Measurements from ENCODE around the gene ZNF529.
"Not testable (repeated sequence)": the region's sequence is repeated elsewhere in the genome, so short reads cannot be mapped to it uniquely, and the experiment has no call there.

ZNF529 gene

DNA sequence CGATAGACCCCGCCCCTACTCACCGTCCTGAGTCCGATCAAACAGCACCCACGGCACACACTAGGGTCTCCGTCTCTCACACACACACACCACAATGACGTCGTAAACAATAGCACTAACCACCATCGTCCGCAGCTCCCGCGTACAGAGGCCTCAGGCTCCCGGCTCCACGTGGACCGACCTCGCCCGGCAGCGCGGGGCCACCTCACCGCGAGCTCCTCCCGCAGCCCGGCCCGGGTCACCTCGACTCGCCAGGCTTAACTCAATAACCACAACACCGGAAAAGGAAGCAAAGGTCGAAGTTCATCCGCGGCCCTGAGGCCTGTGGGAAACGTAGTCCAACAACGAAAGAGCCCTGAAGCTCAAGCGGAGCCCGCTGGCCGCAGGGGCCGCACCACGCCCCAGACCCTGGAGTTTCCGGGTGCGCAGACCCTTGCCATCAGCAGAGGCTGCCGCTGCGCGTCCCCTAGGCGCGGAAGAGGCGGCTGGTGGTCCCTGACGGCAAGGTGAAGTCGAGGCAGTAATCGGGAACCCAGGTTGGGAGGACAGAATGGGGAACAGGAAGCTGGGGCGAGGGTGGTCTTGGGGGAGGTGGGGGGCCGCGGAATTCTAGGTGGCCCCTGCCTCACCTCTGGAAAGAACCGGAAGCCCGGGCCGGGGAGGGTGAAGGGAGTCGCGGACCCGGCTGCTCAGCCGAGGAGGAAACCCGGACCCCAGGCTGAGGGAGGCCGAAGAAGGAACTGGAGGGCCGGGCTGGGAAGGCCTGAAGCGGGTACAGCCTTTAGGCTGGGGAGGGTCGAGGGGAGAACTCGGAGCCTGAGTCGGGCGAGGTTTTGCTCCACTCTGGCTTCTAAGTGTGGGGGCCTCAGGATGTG lies at the start of gene ZNF529:
TSS of gene ZNF529 (minus strand) at position 273 of the 875 bp plus-strand sequence. CDS start 946 bp downstream, outside the sequence.
- DNase-seq, result peak; percentile 93

DNA sequence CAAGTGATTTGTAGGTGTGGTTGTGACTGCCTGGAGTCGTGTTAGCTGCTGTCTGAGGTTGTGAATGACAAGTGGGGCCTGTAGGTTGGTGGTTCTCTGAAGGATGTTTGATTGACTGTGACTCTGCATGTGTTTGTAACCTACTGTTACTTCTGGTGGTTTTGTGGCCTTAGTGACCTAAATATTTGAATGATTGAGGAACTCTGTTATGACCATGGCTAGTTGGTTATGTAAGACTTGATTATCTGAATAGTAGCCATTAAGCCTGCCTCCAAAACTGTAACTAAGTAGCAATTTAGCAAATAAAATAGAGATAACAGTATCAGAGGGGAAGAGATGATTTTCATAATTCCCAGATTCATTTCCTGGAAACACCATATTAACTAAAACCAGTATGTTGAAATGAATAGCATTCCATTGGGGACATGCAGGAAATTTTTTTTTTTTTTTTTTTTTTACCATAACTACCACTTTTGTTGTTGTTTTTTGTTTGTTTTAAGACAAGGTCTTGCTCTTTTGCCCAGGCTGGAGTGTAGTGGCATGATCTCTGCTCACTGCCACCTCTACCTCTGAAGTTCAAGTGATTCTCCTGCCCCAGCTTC lies 32.9 kb upstream of the ZNF529 start:
- peak in 2 of 3 donors; percentile 11 to 30 for DNase-seq

DNA sequence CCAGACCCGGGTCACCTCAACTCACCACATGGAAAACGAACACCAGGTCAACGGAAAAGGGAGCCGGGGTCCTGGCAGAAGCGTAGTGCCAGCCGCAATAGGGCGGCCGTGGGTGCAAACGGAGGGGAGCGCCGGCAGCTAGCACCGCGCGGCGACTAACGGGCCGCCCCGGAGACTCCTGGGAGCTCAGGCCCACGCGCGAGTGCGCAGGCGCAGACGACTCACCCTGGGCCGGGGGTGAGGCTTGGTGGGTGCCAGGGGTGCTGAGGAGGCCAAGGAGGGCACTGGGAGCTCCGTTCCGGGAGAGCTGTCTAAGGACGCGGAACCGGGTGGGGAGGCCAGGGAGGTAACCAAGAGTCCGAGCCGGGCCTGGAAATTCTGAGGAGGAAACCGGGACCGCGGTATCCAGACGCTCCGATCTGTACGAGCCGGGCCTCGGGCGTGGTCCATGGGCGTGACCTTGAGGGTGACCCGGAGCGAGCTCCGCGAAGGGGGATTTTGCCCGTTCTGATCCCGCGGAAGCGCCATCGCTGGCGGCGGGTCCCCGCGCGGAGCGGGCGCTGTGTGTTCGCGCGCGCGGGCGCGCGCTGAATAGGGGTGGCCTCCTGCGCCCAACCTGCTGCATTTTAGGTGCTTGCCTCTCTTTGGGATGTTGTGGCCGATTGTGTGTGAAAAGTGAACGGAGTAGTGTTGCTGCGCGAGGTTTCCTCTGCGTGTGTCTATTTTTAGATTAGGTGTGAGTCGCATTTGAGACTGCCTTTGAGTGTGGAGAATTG lies 32.2 kb upstream of the ZNF529 start, which contains the start of gene ZNF382:
TSS of gene ZNF382 (plus strand) at position 213 of the 776 bp plus-strand sequence. CDS start 4,602 bp downstream, outside the sequence.
- DNase-seq, result peak; percentile 82 to 96 (median 89)

DNA sequence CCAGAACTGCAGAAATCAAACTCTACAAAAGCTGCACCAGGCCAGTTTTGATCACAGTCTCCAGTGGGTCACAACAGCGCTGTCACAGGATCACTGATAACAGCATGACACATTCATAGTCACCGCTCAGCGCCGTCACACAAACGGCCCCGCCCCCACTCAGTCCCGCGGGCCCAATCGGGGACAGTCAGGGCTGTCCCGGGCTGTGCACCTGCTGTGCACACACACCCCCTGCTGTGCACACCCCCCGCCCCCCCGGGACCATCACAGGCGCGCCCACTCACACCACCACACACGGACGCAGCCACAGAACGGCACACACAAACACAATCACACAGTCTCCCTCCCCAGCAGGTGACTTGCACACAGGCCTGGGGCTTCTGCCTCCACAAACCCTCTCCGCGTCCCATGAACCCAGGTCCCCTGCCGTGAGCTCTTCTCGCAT lies 31.6 kb upstream of the ZNF529 start:
- peak; percentile 76 to 89 (median 82) for DNase-seq

DNA sequence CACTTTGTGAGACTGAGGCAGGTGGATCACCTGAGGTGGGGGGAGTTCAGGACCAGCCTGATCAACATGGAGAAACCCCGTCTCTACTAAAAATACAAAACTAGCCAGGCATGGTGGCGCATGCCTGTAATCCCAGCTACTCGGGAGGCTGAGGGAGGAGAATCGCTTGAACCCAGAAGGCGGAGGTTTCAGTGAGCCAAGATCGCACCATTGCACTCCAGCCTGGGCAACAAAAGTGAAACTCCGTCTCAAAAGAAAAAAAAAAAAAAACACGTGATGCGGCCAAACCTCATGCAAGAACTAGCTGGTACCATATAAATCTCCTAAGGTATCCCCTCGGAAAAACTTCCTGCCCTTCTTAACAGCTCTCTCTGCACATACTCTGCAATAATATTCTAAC lies 29.6 kb upstream of the ZNF529 start:
- not testable (repeated sequence) for DNase-seq

DNA sequence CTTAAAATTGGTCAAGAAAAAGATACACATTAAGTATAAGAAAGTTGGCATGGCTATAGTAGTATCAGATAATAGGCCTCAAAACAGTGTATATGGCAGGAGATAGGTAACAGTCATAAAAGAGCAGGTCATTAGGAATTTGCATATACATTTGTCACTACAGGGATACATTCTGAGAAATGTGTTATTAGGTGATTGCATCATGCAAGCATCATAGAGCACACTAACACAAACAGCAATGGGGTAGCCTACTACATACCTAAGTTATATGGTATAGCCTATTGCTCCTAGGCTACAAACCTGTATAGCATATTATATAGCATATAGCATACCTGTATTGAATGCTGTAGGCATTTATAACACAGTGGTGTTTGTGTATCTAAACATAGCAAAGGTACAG lies 6.2 kb upstream of the ZNF529 start:
- DNase-seq, result no peak

DNA sequence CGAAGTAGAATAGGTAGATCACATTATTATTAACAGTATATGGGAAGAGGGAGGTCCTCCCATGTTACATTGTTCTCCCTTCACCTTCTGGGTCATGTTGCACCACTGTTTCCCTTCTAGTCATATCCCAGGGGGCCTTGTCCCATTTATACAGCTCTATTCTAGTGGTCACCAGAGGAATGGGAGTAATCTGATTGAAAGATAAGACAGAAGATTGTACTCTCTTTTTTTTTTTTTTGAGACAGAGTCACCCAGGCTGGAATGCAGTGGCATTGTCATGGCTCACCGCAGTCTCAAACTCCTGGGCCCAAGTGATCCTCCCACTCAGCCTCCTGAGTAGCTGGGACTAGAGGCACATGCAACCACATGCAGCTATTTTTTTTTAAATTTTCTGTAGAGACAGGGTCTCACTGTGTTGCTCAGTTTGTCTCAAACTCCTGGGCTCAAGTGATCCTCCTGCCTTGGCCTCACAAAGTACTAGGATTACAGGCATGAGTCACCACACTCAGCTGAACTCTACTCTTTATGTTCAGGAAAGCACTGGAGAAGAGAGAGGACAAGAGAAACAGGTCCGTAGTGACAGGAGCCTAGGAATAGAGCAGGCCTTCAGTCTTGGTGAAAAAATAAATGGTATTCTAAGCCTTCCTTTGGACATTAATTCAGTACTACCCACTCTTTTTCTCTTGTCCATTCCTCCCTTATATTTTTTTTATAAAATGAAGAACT lies 4.3 kb upstream of the ZNF529 start:
- DNase-seq, result no peak

DNA sequence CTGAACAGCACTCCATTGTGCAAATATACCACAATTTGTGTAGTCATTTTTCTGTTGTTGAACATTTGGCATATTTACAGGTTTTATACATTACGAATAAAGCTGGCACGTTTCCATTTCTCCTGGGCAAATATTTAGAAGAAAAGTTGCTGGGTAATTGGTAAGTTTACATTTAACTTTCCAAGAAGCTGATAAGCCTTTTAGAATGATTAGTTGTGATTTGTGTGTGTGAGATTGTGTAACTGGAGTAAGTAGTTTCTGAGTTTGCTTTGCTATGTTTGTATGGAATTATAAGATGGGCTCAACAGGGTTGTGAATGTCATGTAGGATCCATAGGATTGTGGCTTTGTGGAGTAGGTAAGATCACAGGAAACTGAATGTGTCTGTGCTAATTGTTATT lies 1.6 kb upstream of the ZNF529 start:
- DNase-seq, result no peak

DNA sequence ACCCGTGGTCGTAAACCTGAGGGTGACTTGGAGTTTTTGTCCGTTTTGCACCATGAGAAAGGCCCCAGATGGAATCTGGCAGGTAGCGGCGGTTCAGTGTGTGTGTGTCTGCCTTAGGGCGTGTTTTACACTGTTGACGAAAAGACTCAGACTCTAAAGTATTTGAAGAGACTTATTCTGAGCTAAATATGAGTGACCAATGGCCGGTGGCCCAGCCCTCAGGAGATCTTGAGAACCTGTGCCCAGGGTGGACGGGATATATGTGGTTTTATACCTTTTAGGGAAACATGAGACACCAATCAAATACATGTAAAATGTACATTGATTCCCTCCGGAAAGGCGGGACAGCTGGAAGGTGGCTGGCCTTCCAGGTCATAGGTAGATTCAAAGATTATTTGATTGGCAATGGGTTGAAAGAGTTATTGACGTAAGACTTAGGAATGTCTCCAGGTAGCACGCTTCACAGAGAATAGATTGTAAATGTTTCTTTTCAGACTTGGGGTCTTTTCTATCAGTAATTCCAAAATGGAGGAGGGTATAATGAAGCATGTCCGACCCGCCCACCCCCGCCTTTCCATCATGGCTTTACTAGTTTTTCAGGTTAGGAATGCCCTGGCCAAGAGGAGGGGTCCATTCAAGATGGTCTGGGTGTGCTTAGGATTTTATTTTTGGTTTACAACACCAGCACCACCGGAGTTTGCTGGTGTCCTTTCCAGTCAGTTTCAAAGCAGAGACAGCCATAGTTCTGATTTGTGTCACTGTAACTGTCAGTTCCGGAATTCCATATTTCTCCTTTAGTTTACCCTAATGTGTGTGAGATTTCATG lies 1.0 kb upstream of the ZNF529 start:
- peak; percentile 6 to 21 (median 13) for DNase-seq

DNA sequence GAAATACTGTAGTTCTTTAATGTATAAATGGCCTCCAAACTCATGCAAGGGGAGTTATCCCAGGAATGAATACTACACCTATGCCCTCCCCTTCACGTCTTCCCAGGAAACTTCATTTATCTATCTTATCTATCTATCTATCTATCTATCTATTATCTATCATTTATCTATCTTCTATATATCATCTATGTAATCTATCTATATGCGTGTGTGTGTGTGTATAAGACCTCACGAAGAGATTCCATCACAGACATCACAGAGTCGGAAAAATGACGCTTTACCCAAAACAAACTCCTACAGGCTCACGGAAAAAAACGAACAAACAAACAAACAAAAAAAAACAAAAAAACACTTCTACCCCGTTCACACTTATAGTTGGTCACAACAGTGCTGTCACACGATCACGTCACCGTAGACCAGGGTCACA lies 486 bp downstream of the ZNF529 start:
- peak in 1 of 3 donors; percentile 75 for DNase-seq

DNA sequence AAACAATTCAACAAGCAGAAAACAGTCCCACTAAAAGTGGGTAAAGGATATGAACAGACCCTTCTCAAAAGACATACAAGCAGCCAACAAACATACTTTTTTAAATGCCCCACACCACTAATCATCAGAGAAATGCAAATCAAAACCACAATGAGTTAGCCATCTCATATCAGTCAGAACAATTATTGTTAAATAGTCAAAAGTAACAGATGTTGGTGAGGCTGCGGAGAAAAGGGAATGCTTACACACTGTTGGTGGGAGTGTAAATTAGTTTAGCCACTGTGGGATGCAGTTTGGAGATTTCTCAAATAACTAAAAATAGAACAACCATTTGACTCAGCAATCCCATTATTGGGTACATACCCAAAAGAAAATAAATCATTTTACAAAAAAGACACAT lies 8.7 kb downstream of the ZNF529 start:
- DNase-seq, result no peak

DNA sequence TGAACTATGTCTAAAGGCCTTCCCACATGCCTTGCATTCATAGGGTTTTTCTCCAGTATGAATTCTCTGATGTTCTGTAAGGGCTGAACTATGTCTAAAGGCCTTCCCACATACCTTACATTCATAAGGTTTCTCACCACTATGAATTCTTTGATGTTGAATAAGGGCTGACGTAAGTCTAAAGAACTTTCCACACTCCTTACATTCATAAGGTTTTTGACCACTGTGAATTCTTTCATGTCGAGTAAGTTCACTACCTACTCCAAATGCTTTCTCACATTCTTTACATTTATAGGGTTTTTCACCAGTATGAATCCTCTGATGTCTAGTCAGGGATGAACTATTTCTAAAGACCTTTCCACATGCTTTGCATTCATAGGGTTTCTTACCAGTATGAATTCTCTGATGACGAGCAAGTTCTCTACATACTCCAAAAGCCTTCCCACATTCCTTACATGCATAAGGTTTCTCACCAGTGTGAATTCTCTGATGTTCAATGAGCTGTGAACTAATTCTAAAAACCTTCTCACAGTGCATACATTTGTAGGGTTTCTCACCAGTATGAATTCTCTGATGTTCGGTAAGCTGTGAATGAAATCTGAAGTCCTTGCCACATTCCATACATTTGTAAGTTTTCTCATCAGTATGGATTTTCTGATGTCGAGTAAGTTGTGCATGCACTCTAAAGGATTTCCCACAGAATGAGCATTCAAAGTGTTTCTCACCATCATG lies 25.9 kb downstream of the ZNF529 start:
- peak in 2 of 3 donors; percentile 1 to 5 for DNase-seq

DNA sequence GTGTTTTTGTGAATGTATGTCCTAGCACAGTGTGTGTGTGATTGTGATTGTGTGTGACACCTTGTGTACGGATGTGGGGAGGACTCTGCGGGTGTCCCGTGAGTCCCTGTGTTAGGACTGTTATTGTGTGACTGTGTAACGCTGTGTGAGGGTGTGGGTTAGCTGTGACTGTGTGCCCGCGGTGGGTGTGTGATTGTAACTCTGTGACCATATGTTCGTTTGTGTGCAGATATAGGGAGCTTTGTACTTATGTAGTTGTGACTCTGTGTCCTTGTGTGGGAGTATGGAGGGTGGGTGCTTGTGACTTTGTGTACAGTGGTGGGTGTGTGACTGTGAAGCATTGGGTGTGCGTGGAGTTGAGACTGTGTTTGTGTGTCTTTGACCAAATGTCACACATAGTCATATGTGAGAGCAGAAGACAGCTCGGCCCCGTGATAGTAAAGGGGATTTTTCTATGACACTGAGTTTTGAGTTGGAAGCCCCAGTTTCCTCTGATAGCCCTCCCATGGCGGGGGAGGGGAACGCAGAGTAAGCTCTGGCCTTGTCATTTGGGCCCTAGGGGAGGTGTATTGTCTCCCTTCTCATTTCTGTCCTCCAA lies 44.1 kb downstream of the ZNF529 start:
- DNase-seq, result peak; percentile 18 to 50 (median 27)

DNA sequence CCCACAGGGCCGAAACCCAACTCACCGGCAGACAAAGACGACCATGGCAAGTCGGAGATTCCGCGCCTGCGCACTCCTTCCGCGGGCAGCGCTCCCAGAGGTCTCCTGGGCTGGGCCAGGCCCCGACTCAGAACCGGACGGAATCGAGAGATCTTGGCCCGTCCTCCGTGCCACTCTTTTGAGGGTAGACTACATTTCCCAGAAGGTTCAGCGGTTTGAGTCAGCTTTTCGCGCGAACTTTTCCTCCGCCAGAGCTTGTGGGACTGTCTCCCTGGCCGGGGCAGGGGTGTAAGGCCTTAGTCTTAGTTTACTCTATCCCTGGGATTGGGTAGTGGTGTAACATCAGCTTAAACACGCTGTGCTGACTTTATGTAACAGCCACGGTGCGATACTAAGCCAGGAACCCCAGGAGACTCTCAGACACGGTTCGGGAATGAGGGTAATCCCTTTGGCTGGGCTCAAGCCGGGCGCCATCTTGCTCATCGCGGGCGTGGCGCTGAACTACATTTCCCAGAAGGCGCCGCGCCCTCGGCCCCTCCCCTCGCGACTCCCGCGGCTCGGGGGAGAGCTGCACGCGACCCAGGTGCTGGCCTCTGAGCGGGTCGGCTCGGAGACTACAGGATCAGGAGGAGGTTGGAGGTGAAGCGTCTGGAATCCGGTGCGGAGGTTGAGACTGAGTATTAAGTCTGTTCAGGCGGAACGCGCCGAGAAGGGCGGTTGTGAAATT lies 44.7 kb downstream of the ZNF529 start, which contains the start of gene ZNF260:
TSS of gene ZNF260 (minus strand) at position 78 of the 727 bp plus-strand sequence. CDS start 13,033 bp downstream, outside the sequence.
- DNase-seq, result peak; percentile 97 to 98 (median 97)

DNA sequence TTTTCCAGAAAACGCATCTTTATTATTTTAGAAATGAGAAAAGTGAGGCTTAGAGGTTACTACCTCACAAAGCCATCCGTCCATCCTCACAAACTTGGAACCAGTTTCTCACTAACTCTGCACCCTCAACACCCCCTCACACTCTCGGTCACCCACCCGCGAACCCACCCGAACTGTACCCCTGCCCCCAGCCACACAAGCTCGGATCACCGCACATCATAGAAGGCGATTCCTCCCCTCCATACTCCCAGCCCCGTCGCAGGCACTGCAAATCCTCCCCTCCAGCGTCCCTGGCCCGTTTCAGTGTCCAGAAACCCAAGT lies 45.3 kb downstream of the ZNF529 start:
- DNase-seq, result no peak

DNA sequence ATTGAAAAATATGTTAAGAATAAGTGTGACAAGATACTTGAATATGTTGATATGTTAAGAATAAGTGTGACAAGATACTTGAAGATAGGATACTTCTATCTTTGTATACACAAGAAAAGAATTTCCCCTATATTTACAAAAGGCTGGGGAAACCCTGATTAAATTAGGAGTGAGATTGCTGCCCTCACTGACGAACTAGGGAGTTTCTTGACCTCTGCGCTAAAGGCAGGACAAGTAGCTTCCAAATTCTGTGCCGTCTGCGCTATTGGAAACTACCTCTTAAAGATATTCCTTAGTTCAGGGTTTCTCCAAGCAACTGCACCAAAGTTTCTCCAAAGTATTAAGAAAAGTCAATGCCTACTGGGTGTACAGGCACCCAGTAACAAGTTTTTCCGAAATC lies 45.8 kb downstream of the ZNF529 start:
- DNase-seq, result peak; percentile 22 to 61 (median 54)

DNA sequence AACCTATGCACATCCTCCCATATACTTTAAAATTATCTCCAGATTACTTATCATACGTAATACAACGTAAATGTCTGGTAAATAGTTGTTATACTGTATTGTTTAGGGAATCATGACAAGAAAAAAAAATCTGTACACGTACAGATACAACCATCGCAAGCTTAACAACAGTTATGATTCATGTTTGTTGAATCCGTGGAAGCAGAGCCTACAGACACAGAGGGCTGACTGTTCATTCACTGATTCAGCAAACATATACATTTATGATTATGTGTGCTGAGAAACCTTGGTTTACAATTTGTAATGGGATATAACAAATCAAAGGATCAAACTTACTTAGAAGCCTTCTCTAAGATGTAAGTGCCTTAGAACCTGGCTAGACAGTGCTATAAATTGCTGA lies 46.5 kb downstream of the ZNF529 start:
- DNase-seq, result no peak

DNA sequence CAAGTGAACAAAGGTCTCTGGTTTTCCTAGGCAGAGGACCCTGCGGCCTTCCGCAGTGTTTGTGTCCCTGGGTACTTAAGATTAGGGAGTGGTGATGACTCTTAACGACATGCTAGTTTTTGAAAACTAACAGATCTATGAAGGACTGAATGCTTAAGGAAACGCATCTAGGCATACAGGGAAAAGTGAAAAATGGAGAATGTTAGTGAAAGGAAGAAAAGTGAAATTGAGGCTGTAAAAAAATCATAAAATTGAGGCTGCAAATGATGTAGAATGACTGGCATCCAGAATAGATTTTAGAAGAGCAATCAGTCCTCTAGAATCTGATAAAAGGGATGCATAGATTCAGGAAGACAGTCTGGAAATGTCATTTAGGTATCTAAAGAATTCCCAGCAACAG lies 48.5 kb downstream of the ZNF529 start:
- DNase-seq, result no peak

DNA sequence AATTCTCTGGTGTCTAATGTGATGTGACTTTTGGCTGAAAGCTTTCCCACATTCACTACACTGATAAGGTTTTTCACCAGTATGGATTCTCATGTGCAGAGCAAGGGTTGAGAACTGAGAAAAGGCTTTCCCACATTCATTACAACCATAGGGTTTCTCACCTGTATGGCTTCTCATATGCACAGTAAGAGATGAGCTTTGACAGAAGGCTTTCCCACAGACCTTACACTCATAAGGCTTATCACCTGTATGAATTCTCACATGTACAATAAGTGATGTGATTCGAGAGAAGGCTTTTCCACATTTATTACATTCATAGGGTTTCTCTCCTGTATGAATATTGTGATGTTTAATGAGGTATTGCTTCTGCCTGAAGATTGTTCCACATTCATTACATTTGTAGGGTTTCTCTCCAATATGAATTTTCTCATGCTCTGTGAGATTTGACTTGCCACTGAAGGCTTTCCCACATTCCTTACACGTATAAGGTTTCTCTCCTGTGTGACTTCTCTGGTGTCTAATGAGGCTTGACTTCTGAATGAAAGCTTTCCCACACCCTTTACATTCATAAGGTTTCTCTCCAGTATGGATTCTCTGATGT lies 59.0 kb downstream of the ZNF529 start:
- no peak for DNase-seq
